ENCODE measurements around the gene EMC8. TPM values are rescaled to one million over a fixed set of nuclear protein-coding genes. Genes with fewer than 3 reads are reported as not detected.

EMC8 gene
- total and polyA plus RNA-seq, 10 of the 15 experiments (the other 5 are each of a cell fraction or from before 2014, with no cell fraction given) = 7.8 to 62.0 (median 33.5) TPM

GRCh38 chr16:85793662-85794298 is 5.6 kb downstream of the EMC8 start (continued):
- no peak for TF ChIP-seq EED (IDR thresholded peaks at IDR 0.05; ENCODE audit: low read depth)
- TF ChIP-seq RUNX3 (IDR thresholded peaks at IDR 0.05; ENCODE audit: low read length) = no peak

DNA sequence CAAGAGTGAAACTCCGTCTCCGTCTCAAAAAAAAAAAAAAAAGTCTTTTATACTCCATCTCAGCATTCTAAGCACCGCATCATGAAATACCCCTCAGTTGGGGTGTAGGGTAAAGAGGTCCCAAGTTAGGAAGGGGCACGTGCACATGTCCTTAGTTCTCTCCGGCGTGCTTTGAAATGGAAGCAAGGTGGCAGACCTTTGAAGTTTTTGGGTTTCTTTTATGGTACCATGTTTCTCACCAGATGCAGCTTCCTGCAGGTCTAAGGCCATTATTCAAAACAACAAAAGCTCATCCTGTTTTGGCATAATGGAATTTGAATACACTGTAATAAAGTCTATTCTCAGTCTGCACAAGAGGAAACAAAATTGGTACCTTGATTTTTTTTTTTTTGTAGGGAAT is 9.6 kb downstream of the EMC8 start:
- intact Hi-C loops (cut with micrococcal nuclease; ENCODE audit: unreplicated experiment) (no loop called here), in situ Hi-C loops (cut with MboI) (no loop called here)
- ChIA-PET SMC1A (ENCODE audit: uncharacterized antibody, unreplicated experiment) (interaction anchor here (1.1 kb wide), 1 partner anchor 45 kb away, joined by 3 read pairs; no protein-coding TSS in a partner anchor), CTCF (interaction anchor here (0.7 to 1.7 kb wide), 3 partner anchors 8 to 396 kb away, joined by 4 to 5 read pairs (median 4); no protein-coding TSS in a partner anchor), RAD21 (ENCODE audit: unreplicated experiment) (interaction anchor here (0.6 to 0.7 kb wide), 2 partner anchors 13 to 32 kb away, joined by 4 read pairs; no protein-coding TSS in a partner anchor), POLR2A (no interaction called here)
- H3K79me2 ChIP-seq (ENCODE audit: control insufficient read depth, insufficient read depth, low read length) = peaks cover 4% of the 10 kb centered on the region; the same call in 1 of the 2 replicates
- no peak overlapping the region for H3K9ac ChIP-seq (ENCODE audit: control insufficient read depth, insufficient read depth, low read length)
- FAIRE-seq = no peak
- no peak overlapping the region for H3K4me3 ChIP-seq
- no peak for ATAC-seq
- H3K4me1 ChIP-seq (ENCODE audit: control insufficient read depth, insufficient read depth, low read length) = no peaks in the 10 kb centered on the region; the same call in 1 of the 2 replicates
- no peak for DNase-seq (ENCODE audit: low read depth, low spot score)
- no peak overlapping the region for H2AFZ ChIP-seq (ENCODE audit: control insufficient read depth, low read depth, low read length)
- 100% methylated on average over 6 of the region's 6 CpGs for WGBS (ENCODE audit: insufficient coverage, insufficient replicate concordance, low lambda C conversion rate, missing lambda C conversion rate)
- no peaks in the 10 kb centered on the region for H3K9me3 ChIP-seq (replicated peaks; ENCODE audit: control insufficient read depth, insufficient read depth, low read length)
- no peak overlapping the region for H3K4me2 ChIP-seq (ENCODE audit: control insufficient read depth, insufficient read depth)
- BruUV-seq (replicated peaks) = no TSS peak
- no peaks in the 10 kb centered on the region for H4K20me1 ChIP-seq (ENCODE audit: control insufficient read depth, insufficient read depth)
- peaks cover 18 to 29% of the 10 kb centered on the region in 2 experiments for H3K36me3 ChIP-seq (ENCODE audit: control insufficient read depth in 2 of 2, insufficient read depth in 2 of 2, low read length in 1 of 2)
- no peaks in the 10 kb centered on the region for H3K27me3 ChIP-seq (replicated peaks in 1 of 2; ENCODE audit: control insufficient read depth in 2 of 2, insufficient read depth in 2 of 2, low read length in 1 of 2)
- H3K27ac ChIP-seq (ENCODE audit: control insufficient read depth, insufficient read depth) = no peak overlapping the region
- TF ChIP-seq HSF1 (IDR thresholded peaks at IDR 0.05; ENCODE audit: low read depth, low read length) (no peak), ZZZ3 (IDR thresholded peaks at IDR 0.05; ENCODE audit: control insufficient read depth, insufficient read length, low read depth) (no peak), RB1 (IDR thresholded peaks at IDR 0.05; ENCODE audit: borderline replicate concordance) (no peak), TARDBP (IDR thresholded peaks at IDR 0.05; ENCODE audit: borderline replicate concordance) (no peak), WRNIP1 (IDR thresholded peaks at IDR 0.05; ENCODE audit: borderline replicate concordance, low read depth, low read length) (no peak), CBFB (IDR thresholded peaks at IDR 0.05; ENCODE audit: low read depth) (no peak), E2F8 (IDR thresholded peaks at IDR 0.05; ENCODE audit: low read depth, partially characterized antibody) (no peak), CHD4 (IDR thresholded peaks at IDR 0.05) (no peak), EGR1 (IDR thresholded peaks at IDR 0.05; ENCODE audit: borderline replicate concordance in 1 of 2, low read depth in 2 of 2, low read length in 2 of 2) (no peak)
- TF ChIP-seq, protein P1, sequence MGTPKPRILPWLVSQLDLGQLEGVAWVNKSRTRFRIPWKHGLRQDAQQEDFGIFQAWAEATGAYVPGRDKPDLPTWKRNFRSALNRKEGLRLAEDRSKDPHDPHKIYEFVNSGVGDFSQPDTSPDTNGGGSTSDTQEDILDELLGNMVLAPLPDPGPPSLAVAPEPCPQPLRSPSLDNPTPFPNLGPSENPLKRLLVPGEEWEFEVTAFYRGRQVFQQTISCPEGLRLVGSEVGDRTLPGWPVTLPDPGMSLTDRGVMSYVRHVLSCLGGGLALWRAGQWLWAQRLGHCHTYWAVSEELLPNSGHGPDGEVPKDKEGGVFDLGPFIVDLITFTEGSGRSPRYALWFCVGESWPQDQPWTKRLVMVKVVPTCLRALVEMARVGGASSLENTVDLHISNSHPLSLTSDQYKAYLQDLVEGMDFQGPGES (IDR thresholded peaks at IDR 0.05) = no peak
- TF ChIP-seq, protein P2, sequence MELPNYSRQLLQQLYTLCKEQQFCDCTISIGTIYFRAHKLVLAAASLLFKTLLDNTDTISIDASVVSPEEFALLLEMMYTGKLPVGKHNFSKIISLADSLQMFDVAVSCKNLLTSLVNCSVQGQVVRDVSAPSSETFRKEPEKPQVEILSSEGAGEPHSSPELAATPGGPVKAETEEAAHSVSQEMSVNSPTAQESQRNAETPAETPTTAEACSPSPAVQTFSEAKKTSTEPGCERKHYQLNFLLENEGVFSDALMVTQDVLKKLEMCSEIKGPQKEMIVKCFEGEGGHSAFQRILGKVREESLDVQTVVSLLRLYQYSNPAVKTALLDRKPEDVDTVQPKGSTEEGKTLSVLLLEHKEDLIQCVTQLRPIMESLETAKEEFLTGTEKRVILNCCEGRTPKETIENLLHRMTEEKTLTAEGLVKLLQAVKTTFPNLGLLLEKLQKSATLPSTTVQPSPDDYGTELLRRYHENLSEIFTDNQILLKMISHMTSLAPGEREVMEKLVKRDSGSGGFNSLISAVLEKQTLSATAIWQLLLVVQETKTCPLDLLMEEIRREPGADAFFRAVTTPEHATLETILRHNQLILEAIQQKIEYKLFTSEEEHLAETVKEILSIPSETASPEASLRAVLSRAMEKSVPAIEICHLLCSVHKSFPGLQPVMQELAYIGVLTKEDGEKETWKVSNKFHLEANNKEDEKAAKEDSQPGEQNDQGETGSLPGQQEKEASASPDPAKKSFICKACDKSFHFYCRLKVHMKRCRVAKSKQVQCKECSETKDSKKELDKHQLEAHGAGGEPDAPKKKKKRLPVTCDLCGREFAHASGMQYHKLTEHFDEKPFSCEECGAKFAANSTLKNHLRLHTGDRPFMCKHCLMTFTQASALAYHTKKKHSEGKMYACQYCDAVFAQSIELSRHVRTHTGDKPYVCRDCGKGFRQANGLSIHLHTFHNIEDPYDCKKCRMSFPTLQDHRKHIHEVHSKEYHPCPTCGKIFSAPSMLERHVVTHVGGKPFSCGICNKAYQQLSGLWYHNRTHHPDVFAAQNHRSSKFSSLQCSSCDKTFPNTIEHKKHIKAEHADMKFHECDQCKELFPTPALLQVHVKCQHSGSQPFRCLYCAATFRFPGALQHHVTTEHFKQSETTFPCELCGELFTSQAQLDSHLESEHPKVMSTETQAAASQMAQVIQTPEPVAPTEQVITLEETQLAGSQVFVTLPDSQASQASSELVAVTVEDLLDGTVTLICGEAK (IDR thresholded peaks at IDR 0.05; ENCODE audit: borderline replicate concordance) = no peak

Data from GM12878 (cell line).